Activated CD8-positive, alpha-beta memory T cell treated with anti-CD3 and anti-CD28 coated beads for 1 hour (primary cell): Measurements from ENCODE around the gene OR8B3.
"Not testable (repeated sequence)": the region's sequence is repeated elsewhere in the genome, so short reads cannot be mapped to it uniquely, and the experiment has no call there.

Experiments used
- DNase-seq, 2 donors: peaks; one replicate each; pipeline ENCODE4 v3.0.0-alpha.2; 2020; ENCODE audit warnings: low read depth in 1 of 2; ENCODE audit errors: extremely low read depth in 1 of 2

The OR8B3 gene, protein sequence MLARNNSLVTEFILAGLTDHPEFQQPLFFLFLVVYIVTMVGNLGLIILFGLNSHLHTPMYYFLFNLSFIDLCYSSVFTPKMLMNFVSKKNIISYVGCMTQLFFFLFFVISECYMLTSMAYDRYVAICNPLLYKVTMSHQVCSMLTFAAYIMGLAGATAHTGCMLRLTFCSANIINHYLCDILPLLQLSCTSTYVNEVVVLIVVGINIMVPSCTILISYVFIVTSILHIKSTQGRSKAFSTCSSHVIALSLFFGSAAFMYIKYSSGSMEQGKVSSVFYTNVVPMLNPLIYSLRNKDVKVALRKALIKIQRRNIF

DNA sequence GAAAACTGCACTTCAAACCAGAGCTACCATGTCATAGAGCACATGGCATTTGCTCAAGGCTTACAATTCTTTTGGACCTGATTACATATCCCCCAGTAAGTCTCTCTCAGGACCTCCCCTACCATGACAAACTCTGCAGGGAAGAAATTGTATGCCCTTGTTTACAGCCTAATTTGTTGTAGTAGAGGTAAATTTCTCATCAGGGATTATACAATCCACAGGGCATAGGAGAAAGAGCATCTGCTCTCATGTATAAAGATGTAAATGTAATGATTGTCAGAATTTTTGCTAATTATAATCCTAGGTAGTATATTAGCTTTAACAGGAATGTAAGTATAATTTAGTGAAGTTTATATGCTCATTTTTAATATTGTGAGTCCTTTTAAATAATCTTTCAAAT, at the start of gene OR8B3:
Gene OR8B3 (minus strand): TSS at position 101 of the 400 bp plus-strand sequence. CDS start 1,673 bp downstream, outside the sequence.
- no peak for DNase-seq

DNA sequence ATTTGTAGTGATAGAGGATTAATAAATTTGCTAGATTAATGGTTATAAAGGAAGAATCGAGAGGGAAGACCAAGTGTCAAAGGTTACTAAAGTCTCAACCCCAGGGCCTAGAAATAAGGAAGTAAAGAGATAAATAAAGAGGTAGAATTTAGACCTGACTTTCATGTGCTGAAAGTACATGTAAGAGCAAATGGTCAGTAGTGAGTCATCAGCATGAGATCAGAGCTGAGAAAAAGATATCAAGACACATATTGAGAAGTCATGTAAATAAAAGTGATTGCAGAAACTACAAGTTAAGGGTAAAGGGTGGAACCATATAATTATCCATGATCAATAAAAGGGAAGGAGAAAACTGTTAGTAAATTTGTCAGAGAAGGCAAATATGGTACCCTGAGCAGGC, 48.1 kb upstream of the OR8B3 start:
- DNase-seq = no peak

DNA sequence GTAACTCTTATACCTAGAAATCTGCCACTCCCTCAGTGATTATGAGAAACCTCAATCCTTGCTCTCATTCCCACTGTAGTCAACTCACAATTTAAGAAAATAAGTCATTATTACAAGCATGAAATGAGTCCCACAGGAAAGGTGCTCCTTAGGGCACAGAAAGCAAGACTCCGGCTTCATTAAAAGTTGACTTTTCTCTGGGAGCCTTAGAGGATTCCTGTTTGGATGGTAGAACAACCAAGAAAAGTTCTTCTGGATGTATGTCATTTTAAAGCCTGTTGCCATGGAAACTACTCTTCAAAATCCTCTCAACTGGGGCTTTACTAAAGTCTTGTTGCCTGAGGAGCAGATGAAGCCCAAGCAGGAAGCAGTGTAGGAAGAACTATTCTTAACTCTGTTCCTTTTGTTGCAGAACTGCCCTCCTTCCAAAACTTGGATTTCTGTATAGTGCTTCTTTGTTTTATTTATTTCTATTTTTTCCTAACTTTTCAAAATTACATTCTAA, 46.9 kb upstream of the OR8B3 start, which contains the start of gene OR8B8:
Gene OR8B8 (minus strand): TSS at position 51 of the 505 bp plus-strand sequence. CDS start 4,611 bp downstream, outside the sequence.
- DNase-seq = no peak

DNA sequence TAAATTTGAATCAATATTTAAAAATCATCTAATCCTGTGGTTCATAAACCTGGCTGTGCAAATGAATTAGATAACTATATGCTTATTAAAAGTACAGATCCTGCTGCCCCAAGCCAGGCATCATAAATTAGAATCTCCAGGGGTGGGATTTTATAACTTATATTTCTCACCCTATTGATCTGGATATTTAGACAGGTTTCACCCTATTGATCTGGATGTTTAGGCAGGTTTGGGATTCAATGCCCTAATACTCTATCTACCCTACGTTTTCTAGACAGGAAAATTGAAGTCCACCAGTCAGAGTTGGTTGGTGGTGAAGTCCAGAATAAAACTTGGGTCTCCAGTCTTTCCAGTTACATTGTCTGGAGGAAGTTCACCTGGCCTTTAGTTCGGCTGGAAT, 44.0 kb upstream of the OR8B3 start:
- no peak for DNase-seq

DNA sequence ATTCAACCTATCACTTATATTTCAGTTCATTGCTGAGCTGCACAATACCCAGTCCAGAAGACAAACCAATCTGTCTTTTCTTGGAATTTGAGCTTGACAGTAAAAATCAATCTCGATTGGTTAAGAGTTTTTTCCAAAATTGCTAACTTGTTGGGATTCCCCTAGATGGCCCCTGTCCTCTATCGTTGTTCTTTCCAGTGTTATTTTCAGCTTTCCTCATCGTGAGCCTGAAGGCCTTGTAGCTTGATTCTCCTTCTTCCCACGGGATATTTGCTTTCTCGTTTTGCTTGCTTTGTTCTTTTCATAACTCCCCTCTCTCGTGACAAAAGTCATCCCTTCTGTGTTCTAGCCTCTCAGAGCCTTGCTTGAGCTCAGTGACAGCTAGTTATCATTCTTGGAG, 43.6 kb upstream of the OR8B3 start:
- DNase-seq = no peak

DNA sequence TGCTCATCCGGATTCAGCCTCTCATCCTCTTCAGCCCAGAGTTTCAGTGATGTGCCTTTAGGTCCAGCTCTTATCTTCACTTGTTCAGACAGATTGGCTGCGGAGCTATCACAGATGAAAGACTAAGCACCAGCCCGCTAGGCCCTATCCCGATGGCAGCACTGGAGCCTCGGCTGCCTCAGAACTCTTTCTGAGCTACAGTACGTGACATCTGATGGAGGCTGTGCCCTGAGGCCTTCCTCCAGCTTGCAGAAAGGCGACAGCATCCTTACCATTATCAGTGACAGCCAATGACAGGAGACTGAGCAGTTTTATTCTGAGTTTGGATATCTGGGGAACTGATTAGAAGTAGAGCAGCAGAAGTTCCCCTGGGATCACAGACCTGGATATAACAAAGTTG, 42.7 kb upstream of the OR8B3 start:
- no peak for DNase-seq

DNA sequence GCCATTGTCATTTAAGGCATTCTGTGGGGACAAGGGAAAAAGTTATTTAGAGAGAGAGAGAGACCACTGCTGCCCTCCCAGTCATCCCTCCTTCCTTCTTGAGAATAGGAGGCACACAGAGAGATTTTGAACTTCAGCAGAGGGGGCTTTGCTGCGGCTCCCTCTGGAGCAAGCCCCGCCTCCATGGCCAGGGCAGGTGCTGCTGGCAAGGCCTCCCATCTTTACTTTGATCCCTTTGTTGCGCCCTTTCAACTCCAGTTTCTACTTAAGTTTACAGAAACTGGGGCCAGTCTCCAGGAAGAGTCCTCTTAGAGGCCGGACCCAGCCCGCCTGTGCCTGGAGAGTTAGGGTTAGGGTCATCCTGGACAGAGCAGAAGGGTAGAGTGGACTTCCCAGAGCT, 42.3 kb upstream of the OR8B3 start:
- no peak for DNase-seq

DNA sequence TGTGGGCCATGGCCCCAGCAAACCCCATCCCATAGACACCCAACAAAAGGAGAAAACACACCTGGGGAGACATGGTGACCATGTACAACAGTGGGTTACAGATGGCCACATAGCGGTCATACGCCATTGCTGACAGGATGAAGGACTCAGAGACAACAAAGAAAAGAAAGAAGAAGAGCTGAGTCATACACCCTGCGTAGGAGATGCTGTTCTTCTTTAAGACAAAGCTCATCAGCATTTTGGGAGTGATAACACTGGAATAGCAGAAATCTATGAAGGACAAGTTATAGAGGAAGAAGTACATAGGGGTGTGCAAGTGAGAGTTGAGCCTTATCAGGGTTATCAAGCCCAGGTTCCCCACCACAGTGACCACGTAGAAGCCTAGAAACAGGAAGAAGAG, 41.8 kb upstream of the OR8B3 start:
- no peak for DNase-seq

DNA sequence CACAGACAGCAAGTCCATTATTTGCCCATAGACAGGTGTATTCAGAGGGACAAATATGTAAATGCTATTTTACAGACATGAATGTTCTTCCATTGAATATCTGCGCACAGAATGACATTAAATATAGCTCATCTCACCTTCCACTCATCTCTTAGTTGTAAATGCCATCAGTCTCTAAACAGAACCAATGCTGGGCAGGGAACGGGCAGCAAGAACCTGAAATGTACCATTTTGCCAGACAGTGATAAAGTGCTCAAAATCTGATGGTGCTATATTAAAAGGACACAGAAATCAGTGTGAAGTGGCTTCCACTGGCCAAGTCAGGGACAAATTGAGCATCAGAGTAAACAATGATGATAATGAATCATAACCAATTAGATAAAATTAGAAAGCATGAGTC, 35.9 kb upstream of the OR8B3 start:
- DNase-seq = no peak

DNA sequence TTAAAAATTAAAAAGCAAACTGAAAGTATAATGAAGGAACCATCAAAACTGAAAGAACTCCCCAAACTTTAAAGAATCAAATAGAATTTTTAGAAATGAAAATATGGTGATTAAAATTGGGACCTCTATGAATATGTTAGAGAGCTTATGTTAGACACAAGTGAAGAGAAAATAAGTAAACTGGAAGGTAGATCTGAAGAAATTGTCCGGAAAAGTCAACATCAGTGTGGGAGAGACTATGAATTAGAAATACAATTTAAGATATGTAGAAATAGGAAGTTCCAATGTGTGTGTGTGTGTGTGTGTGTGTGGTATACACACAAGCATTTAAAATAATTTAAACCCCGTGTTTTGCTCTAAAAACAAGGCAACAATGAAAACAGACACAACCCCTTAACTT, 30.8 kb upstream of the OR8B3 start:
- no peak for DNase-seq

DNA sequence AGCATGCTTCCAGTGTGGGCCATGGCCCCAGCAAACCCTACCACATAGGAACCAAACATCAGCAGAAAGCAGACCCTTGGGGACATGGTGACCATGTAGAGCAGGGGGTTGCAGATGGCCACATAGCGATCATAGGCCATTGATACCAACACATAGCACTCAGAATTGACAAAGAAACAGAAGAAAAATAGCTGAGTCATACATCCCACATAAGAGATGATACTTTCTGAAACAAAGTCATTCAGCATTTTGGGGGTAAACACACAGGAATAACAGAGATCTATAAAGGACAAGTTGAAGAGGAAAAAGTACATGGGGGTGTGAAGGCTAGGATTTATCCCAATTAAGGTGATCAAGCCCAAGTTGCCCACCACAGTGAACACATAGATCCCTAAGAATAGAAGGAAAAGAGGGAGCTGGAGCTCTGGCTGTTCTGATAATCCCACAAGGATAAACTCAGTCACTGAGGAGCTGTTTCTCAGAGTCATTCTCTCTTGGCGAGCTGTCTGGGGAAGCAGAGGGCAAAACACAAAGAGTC, 25.6 kb upstream of the OR8B3 start, which contains the start of gene OR8B4:
Gene OR8B4 (minus strand): TSS at position 488 of the 538 bp plus-strand sequence. CDS start 0 bp downstream, at position 488.
- DNase-seq = no peak

DNA sequence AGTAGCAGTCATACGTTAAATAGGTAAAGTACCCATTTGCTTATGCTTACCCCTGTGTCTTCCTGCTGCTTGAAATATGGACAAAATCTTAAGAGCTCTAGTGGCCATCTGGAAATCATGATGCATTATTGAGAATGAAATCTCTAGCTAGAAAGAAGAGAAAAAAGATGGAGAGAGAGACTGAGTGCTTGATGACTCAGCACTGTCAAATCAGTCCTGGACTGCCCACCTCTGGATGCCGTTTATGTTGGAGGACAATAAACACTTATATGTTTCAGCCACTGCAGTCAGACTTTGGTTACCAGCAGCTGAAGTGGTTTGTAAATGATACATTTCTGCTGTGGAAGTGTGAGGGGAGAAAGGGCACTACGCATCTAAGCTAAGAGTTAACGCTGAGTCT, 22.2 kb upstream of the OR8B3 start:
- DNase-seq = no peak

DNA sequence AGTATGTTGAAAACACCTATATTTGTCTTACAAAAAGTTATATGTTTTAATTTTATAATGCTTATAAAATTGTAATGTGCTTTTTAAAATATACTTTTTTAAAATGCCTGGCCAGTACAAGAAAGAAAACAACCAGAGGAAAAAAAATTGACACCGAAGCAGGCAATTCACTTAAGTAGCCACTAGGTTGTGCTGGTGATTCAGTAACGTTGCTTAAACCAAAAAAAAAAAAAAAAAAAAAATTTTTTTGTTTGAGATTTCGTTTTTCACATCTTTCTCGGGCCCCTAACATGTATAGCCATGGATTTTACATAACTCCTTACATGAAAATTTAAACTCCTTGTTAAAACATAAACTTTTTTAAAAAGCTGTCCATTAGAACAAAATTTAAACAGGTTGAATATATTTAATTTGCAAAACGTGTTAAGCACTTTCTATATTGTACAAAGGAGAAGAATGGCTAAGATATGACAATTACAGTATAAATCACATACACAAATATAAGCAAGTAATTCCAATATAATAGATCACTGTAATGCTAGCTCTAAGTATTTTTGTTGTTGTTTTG, 16.6 kb upstream of the OR8B3 start:
- DNase-seq = no peak

DNA sequence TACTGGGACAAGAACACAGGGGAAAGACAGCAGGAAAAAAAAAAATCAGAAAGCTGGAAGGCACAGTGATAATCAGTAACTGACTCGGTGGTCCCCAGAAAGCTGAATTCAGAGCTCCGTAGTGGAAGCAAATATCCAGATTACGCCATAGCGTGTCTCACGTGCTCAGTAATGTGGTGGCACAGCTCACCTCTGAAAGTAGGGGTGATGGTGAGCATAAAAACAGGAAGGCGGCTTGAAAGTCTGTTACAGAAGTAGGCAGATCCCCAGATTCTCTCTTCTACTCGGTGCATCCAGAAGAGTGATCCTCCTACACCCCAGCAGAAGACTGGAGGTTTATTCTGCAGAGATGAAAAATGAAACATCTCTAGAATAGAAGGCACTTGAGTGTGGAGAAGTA, 11.1 kb upstream of the OR8B3 start:
- no peak for DNase-seq

DNA sequence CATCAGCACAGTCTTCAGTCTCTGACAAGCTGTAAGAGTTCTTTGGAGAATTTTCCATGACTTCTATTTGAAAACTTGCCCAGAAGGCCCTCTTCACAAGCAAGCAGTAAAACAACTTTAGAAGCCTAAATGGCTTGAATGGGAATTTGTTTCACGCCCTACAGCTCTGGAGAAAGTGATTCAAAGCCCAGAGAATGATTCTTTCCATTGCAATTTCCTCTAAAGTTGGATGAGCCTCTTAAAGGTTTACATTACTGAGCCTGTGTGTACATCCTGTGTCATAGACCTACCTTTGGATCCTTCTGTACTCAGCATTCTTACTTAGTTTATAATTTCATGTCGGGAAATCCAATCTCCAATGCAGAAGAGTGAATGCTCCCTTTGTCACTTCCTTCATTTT, 6.8 kb upstream of the OR8B3 start:
- no peak for DNase-seq

DNA sequence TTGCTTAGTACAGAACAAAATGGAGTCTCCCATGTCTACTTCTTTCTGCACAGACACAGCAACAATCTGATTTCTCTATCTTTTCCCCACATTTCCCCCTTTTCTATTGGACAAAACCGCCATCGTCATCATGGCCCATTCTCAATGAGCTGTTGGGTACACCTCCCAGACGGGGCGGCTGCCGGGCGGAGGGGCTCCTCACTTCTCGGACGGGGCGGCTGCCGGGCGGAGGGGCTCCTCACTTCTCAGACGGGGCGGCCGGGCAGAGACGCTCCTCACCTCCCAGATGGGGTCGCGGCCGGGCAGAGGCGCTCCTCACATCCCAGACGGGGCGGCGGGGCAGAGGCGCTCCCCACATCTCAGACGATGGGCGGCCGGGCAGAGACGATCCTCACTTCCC, 4.4 kb upstream of the OR8B3 start:
- not testable (repeated sequence) for DNase-seq

DNA sequence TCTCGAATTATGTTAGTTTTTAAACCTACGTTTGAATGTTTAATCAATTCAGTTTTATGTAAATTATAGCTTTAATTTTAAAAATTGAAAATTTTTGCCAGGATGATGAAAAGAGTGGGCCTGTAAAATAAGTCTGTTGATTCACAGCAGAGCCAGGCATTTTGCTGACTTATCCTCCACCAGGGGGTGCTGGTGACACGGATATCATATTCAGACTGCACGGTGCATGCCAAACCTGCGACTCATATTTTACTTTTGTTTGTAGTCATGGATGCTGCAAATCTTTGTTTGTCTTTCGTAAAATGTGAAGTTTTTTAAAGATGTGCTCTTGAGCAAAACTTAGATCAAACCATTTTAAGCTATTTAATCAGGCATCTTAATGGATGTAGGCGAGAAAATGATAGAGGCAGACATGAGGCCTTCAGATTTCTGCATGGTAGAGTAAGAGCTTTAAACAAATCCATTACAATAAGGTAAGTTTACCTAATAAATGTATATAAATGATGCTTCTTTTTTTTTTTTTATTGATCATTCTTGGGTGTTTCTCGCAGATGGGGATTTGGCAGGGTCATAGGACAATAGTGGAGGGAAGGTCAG, 3.6 kb upstream of the OR8B3 start:
- DNase-seq = no peak

DNA sequence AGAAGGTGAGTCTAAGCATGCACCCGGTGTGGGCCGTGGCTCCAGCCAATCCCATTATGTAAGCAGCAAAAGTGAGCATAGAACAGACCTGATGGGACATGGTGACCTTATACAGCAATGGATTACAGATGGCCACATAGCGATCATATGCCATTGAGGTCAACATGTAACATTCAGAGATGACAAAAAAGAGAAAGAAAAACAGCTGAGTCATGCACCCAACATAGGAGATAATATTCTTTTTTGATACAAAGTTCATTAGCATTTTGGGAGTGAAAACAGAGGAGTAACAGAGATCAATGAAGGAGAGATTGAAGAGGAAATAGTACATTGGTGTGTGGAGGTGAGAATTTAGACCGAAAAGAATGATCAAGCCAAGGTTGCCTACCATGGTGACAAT, 2.0 kb downstream of the OR8B3 start:
- not testable (repeated sequence) for DNase-seq

DNA sequence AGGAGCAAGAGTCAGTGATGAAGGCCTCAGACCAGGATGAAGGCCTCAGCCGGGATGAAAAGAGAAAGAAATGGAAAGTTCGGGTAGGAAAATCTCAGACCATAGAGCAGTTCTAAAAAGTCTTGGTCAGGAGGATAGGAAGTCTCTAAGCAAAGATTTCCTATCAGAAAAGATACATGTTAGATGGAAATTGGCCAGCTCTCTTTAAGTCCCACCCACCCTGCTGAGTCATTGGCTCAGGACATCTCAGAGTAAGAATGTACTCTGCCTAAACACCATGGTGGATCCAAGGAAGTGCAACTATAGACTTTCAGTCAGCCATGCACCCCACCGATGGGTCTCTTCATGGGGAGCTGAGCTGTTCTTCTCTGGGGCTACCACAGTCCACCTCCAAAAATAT, 4.4 kb downstream of the OR8B3 start:
- DNase-seq = no peak

DNA sequence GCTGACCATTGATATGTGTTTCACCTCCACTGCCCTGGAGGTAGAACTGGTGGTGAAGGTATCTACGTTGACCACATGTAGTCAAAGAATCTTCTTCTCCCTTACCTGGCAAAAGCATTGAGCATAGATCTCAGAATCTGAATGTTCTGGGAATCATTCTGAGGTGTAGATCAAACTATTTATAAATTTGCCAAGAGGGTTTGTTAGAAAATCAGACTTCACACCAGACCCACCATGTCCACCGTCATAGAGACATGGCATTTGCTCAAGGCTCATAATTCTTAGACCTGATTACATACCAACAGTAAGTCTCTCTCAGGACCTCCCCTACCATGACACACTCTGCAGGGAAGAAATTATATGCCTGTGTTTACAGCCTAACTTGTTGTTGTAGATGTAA, 14.4 kb downstream of the OR8B3 start, which contains the start of gene OR8B2:
Gene OR8B2 (minus strand): TSS at position 101 of the 400 bp plus-strand sequence. CDS start 1,156 bp downstream, outside the sequence.
- no peak for DNase-seq

DNA sequence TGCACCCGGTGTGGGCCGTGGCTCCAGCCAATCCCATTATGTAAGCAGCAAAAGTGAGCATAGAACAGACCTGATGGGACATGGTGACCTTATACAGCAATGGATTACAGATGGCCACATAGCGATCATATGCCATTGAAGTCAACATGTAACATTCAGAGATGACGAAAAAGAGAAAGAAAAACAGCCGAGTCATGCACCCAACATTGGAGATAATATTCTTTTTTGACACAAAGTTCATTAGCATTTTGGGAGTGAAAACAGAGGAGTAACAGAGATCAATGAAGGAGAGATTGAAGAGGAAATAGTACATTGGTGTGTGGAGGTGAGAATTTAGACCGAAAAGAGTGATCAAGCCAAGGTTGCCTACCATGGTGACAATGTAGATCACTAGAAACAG, 16.0 kb downstream of the OR8B3 start:
- DNase-seq = not testable (repeated sequence)

DNA sequence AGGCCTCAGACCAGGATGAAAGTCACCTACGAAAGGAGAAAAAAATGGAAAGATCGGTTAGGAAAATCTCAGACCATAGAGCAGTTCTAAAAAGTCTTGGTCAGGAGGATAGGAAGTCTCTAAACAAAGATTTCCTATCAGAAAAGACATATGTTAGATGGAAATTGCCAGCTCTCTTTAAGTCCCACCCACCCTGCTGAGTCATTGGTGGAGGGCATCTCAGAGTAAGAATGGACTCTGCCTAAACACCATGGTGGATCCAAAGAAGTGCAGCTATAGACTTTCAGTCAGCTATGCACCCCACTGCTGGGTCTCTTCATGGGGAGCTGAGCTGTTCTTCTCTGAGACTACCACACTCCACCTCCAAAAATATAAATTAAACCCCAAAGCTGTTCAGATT, 18.2 kb downstream of the OR8B3 start:
- DNase-seq = no peak
